ENCODE results near the gene ACAA1.

ACAA1 gene

GRCh38 chr3:38105525-38105924 is 31.4 kb downstream of the ACAA1 start:
- no peak overlapping the region for H3K4me3 ChIP-seq
- no peaks in the 10 kb centered on the region for H3K4me1 ChIP-seq
- peaks cover 0 to 9% of the 10 kb centered on the region in 2 donors for H3K27me3 ChIP-seq
- no peak for DNase-seq
- H3K9me3 ChIP-seq: no peaks in the 10 kb centered on the region
- intact Hi-C loops (cut with DNase I; ENCODE audit: low total_unique reads): no loop called here
- TF ChIP-seq CTCF (IDR thresholded peaks at IDR 0.05): no peak
- H3K36me3 ChIP-seq: no peaks in the 10 kb centered on the region
- no peak overlapping the region for H3K27ac ChIP-seq

DNA sequence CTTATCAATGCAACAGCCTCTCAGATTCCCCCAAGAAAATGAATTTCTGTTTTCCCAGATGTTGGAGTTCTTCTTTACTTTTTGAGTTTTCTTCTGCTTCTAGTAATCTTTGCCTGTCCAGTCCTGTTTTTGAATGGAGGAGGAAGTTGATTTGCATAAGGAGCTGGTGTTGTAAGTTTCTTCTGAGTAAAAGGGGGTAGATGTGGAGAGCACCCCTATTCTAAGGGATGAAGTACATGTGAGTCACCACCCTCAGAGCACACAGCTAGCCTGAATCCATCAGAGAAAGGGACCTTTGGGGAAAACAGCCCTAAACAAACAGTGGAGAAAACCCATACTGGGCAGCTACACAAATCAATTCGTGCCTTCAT is 34.5 kb downstream of the ACAA1 start:
- intact Hi-C loops (cut with DNase I; ENCODE audit: low total_unique reads): no loop called here
- Histone ChIP-seq H3K9me3 (no peaks in the 10 kb centered on the region), H3K27ac (no peak overlapping the region), H3K36me3 (no peaks in the 10 kb centered on the region), H3K27me3 (peaks cover 0 to 11% of the 10 kb centered on the region in 2 donors), H3K4me1 (no peaks in the 10 kb centered on the region), H3K4me3 (no peak overlapping the region)
- TF ChIP-seq CTCF (IDR thresholded peaks at IDR 0.05): no peak
- DNase-seq: no peak

- no peak for DNase-seq
- intact Hi-C loops (cut with DNase I; ENCODE audit: low total_unique reads): no loop called here
- Histone ChIP-seq H3K4me1 (no peaks in the 10 kb centered on the region), H3K9me3 (no peaks in the 10 kb centered on the region), H3K4me3 (no peak overlapping the region), H3K36me3 (no peaks in the 10 kb centered on the region), H3K27ac (no peak overlapping the region), H3K27me3 (peaks cover 0 to 11% of the 10 kb centered on the region in 2 donors)
- no peak for TF ChIP-seq CTCF (IDR thresholded peaks at IDR 0.05)
Observed at GRCh38 chr3:38101811-38102443, 35.0 kb downstream of the ACAA1 start.

GRCh38 chr3:38100498-38100897 is 36.4 kb downstream of the ACAA1 start:
- TF ChIP-seq CTCF (IDR thresholded peaks at IDR 0.05): no peak
- no peak overlapping the region for H3K27ac ChIP-seq
- no peak overlapping the region for H3K4me3 ChIP-seq
- DNase-seq: no peak
- H3K36me3 ChIP-seq: no peaks in the 10 kb centered on the region
- intact Hi-C loops (cut with DNase I; ENCODE audit: low total_unique reads): no loop called here
- no peaks in the 10 kb centered on the region for H3K9me3 ChIP-seq
- H3K4me1 ChIP-seq: no peaks in the 10 kb centered on the region
- H3K27me3 ChIP-seq: peaks cover 0 to 11% of the 10 kb centered on the region in 2 donors

- intact Hi-C loops (cut with DNase I; ENCODE audit: low total_unique reads): no loop called here
- no peak overlapping the region for H3K27ac ChIP-seq
- H3K36me3 ChIP-seq: no peaks in the 10 kb centered on the region
- H3K9me3 ChIP-seq: no peaks in the 10 kb centered on the region
- TF ChIP-seq CTCF (IDR thresholded peaks at IDR 0.05): no peak
- peaks cover 0 to 11% of the 10 kb centered on the region in 2 donors for H3K27me3 ChIP-seq
- no peaks in the 10 kb centered on the region for H3K4me1 ChIP-seq
- H3K4me3 ChIP-seq: no peak overlapping the region
- DNase-seq: no peak
Observed at GRCh38 chr3:38099518-38099917, 37.4 kb downstream of the ACAA1 start.

DNA sequence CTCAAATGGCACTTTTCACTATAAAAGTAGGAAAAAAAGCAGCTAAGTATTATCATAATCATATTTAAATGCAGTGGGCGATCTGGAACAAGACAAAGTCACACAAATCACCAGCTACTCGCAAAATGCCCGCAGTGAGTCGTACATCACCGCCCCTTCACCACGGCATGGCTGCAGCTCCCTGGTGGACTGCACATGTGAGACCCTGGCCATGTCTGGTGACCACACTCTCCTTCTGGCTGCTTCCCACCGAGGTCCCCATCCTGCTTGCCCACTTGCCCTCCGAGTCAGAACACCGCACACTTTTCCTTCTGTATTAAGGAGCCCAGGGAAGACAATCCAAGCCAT is 38.6 kb downstream of the ACAA1 start:
- no peaks in the 10 kb centered on the region for H3K4me1 ChIP-seq
- H3K27ac ChIP-seq: no peak overlapping the region
- no peak overlapping the region for H3K4me3 ChIP-seq
- no peak for TF ChIP-seq CTCF (IDR thresholded peaks at IDR 0.05)
- H3K36me3 ChIP-seq: no peaks in the 10 kb centered on the region
- intact Hi-C loops (cut with DNase I; ENCODE audit: low total_unique reads): no loop called here
- H3K9me3 ChIP-seq: no peaks in the 10 kb centered on the region
- peaks cover 0 to 11% of the 10 kb centered on the region in 2 donors for H3K27me3 ChIP-seq
- DNase-seq: no peak

Measured in tibial artery (tissue), 4 donors.